NCI-H1105 (cell line): ENCODE data around the gene HSPA1B.
"Not testable (repeated sequence)": the region's sequence is repeated elsewhere in the genome, so short reads cannot be mapped to it uniquely, and the experiment has no call there.

Source experiments
- DNase-seq: peaks from one replicate; lab custom pipeline; 2025; lab: John Stamatoyannopoulos, UW

HSPA1B gene

DNA sequence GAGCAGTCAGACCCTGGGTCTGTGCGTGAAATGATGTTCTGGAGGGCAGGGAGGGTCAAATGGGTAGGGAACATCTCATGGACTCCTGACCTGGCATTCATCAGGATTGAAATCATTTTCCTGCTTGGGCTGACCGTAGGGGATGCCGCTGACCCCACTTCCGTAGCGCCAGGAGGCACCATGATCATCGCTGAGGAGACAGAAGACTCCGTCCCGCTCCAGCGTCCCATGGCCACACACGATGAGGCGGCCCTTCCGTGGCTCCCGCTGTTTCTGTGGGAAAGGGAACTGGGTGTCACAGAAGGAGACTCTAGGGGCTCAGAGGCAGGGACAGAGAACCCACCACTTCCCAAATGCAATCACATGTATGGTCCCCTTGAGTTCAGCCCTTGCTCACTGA, 32.8 kb downstream of the HSPA1B start:
- no peak for DNase-seq

DNA sequence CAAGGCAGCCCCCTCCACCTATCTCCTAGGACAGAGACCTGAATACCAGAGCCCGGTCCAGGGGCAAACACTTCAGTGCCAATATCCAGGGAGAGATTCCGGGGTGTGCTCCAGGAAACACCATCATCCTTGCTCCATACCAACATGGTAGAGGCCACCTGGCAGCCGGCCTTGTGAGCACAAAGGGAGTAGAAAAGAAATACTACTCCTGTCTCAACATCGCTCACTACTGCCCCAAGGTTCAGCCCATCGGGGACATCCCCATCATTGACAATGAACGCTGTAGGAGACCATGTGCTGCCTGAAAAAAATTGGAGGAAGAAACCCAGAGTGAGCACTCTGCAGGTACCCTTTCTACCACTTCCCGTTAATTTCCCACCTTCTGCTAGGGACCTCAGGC, 33.6 kb downstream of the HSPA1B start:
- no peak for DNase-seq

DNA sequence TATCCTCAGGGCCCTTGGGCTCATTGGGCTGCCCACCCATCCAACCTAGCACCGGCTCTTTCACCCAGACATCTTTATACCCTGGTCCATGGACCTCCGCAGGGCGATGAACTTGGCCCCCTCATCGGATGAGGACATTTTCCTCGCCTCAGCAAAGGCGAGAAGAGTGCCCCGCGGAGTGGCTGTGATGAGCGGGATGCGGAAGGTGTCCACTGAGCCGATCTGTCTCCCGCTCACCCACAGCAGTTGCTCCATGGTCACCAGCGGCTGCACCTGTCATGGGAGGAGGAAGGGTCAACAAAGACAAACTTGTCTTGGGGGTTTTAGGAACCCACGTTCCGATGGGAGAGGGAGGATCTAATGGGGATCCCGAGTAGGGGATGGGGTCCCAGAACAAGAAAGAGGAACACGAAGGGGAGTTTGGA, 34.4 kb downstream of the HSPA1B start:
- no peak for DNase-seq

DNA sequence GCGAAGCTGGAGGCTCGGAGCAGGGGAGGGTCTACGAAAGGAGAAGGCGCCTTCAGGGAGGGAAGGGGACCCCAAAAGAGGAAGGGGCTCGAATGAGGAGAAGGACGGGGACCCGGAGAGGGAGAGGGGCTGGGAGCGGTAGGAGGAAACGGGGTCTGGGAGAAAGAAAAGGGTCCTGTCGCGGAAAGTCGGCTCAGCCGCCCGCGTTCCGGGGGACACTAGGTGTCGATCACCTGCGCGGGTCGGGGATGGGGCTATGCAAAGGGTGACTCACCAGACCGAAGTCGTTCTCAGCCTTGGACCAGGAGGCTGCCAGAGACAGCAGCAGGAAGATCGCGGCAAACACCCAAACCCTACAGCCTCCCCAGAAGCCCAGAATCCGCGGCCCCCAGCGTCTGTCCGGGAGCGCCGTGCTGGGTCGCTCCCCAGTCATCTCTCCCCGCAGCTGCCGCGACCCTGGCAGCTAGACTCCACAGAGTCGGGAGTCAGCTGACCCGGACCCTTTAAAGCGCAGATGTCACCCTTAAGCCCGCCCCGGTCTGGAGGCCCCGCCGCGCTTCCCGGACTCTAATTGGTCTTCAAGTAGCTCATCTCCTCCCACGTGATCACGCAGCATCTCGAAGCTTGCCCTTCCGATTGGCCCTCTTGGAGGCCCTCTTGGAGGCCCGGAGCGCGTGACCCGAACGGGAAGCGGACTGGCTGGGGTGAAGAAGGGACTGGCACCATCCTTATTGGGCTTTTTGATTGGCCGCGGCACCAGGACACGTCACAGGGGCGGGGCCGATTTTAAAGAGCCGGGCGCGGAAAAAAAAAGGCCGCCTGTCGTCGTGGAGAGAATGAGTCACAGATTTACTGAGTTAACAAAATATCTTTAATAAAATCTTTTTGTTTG, 35.1 kb downstream of the HSPA1B start, which contains the start of gene NEU1:
NEU1 (minus strand) TSS at position 478 of the 892 bp plus-strand sequence; CDS start at position 433, 45 bp downstream.
- peak; percentile 100 for DNase-seq

DNA sequence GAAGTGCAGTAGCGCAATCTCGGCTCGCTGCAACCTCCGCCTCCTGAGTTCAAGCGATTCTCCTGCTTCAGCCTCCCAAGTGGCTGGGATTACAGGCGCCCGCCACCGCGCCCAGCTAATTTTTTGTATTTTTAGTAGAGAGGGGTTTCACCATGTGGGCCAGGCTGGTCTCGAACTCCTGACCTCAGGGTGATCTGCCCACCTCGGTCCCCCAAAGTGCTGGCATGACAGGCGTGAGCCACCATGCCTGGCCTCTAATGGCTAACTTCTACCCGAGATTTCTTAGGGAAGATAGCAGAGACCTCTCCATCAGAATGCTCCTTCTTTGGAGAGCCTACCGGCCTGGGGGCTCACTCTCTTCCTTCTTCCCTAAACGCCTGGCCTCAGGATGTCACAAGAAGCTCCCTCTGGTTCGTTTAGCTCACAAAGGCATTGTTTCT, 36.6 kb downstream of the HSPA1B start:
- DNase-seq, result not testable (repeated sequence)

DNA sequence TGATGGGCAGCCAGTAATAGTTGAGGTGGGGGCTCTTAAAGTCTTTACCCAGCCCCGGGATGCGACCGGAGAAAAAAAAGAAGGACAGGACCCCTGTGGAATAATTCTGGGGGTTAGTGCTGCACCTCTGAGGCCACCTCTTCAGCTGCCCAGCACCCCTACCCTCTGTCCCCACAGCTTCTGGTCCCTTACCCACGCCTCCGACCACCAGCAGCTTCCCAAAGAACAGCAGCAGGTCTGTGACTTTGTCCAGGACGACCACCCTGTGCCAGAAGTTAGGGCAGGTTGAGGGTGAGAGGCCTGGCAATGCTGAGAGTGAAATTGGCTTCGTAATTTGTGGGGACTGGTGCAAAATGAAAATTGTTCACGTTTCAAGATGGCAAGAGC, 37.3 kb downstream of the HSPA1B start:
- no peak for DNase-seq

DNA sequence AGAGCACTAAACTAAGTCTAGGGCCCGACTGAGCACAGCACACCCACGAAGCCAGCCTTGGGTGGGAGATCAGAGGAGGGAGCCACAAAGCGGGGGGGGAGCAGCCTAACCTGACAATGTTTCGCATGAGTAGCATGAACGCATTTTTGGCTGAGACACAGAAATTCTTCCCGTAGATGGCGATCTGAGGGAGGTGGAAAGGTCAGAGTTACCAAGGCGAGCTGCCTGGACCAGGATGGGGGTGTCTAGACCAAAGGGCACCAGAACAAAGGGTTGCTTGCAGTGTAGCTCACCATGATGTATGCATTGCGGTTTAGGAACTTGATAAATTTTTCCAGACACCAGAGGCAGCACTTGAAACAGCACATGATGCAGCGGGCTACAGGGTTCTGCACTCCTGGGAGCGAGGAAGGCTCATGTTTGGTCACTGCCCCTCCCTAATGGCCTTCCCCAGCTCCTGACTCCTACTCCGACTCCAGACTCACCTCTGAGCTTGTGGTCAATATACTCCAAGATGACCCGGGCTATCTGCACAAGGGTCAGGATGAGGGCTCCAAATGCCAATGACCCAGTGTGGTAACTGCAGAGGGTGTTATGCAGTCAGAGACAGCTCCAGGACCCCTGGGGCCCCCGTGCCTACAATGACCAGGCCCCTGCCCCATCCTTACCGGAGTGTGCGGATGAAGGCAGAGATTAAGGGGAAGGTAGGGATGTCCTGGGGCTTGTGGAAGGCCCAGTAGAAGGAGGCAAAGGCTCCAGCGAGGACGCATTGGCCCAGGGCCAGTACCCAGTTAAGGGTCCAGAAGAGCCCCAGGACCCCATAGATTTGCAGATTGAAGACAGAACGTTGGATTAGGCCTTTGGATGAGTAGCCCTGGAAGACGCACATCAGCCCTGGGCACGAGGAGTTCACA, 37.9 kb downstream of the HSPA1B start:
- DNase-seq, result no peak

DNA sequence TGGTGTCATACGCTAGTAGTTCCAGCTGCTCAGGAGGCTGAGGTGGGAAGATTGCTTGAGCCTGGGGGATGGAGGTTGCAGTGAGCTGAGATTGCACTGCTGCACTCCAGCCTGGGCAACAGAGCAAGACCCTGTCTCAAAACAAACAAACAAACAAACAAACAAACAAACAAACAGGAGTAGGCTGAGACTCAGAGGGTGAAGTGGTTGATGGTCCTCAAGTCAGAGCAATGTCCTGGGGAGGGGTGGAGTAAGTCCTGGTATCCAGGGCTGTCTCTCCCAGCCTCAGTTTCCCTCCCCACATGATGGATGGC, 41.1 kb downstream of the HSPA1B start:
- DNase-seq, result not testable (repeated sequence)

DNA sequence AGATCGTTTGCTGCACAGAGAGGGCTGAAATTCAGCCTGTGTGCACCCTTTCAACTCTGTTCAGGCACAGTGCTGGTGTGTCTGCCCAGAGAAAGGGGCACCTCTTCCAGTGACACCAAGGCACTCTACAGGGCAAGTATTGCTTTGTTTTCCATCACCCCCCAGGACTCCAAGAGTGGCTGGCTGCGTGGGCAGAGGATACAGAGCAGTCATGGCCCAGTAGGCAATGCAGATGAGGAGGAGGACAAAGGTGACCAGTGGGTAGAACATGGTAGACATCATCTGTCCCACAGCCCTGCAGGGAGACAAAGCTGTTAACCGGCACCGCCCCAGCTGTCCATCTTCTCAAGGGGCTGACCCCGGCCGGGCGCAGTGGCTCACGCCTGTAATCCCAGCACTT, 41.8 kb downstream of the HSPA1B start:
- DNase-seq, result no peak

DNA sequence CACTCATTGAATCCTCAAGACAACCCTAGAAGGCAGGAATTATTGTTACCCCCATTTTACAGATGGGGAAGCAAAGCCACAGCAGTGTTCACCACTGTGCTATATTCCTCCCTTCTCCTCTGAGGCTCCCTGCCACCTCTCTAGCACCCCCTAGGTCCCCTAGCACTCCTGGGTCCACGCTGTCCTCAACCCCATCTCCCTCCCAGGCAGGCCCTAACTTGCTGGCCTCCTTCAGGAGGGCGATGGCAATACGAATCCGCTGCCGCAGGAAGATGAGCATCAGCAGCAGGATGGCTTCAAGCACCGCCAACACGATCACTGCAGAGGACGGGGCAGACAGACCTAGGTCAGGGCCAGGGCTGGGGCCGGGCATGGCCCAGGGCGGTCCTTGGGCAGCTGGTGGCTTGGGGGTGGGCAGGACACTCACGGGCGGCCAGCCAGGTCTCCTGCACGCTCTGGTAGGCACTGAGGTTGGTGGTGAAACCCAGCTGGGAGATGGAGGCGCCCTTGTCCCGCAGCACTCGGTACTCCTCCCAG, 42.9 kb downstream of the HSPA1B start:
- DNase-seq, result no peak

DNA sequence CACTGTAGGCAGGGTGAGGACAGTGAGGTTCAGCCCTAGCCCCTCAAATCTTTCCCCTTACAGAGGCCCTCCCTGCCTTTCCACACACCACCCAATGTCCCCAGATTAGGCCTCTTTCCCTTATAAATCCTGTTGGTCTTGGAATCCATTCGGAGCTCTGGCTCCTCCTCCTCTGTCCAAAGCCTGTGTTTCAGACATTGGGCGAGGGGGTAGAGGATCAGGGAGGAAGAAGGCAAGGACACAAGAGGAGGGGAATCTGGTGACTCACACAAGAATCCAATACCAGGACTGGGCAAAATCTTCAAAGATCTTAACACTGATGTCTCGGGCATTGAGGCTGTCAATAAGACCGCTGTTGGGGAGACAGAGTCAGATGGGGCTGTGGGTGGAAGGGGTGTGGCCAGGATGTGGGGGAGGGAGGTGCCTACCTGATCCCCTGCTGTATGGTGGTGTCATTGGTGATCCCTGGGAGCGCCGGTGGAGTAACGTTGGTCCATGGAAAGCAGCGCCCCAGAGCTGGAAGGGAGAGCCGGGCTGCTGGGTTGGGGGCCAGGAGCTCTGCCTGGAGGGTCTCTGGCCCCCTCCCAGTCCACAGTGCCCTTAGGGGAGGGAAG, 43.6 kb downstream of the HSPA1B start:
- DNase-seq, result no peak

DNA sequence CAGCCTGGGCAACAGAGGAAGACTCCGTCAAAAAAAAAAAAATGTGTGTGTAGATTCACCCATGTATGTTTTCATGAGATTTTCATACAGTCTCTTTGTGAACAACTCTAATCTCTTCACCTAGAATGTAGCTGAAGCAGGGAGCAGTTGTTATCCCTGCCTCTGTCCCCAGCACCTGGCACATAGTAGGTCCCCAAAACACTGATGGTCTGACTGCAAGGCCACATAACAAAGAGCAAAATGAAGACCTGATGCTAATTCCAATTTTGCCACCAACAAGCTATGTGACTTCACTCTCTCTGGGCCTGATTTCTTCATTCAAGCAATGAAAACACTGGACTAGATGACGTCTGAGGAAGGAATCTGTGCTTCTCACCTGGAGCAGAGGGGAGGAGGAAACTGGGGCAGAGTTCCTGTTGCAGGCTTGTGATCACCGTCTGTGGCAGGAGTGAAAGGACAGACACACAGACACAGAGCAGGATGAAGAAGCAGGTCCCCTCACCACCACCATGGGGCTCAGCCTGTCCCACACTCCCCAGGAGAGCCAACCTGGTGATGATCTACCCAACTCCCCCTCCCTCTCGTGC, 46.6 kb downstream of the HSPA1B start:
- DNase-seq, result no peak

DNA sequence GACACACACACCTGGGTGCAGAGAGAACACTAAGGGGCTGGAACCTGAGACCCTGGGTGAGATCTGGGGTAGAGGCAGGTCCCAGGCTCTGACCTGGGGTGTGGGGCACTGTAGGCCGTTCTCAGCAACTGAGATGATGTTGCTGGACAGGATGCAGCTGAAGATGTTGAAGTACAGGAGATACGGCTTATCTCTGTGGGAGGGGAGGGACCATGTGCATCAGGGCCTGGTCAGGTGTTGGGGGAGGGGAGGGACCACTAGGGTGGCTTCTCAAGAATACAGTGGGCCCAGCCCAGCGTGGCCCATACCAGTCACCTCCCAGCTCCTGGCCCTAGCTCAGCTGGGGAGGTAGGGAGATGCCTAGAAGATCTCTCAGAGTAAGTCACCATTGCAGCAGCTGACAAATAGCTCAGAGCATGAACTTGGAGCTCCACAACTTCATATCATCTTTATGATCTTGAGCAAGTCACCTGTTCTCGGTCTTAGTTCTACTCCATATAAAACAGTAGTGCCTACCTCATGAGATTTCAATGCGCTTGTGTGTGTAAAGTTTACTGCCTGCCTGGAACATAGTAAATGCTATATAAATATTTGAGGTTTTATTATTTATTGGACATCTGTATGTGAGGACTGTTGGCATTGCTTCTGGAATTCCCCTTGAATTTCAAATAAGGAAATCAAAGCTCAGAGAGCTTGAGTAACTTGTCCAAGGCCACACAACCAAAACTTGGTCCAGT, 47.5 kb downstream of the HSPA1B start:
- DNase-seq, result no peak

DNA sequence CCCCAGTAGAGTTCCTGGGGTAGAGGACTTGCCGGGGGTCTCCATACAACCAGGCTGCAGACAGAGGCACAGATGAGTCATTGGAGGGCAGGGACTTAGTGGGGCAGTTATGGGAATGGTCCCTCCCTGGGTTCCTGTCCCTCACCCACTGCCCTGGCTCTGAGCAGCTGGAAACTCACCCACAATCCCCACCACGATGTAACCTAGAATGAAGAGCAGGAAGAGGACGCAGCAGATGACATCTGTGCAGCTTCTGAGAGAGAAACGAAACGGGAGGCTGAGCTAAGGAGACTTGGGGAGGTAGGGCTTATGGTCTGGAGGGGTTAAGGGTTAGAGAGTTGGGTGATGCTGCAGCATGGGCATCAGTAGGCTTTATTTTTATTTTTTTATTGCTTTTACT, 48.3 kb downstream of the HSPA1B start:
- DNase-seq, result no peak

DNA sequence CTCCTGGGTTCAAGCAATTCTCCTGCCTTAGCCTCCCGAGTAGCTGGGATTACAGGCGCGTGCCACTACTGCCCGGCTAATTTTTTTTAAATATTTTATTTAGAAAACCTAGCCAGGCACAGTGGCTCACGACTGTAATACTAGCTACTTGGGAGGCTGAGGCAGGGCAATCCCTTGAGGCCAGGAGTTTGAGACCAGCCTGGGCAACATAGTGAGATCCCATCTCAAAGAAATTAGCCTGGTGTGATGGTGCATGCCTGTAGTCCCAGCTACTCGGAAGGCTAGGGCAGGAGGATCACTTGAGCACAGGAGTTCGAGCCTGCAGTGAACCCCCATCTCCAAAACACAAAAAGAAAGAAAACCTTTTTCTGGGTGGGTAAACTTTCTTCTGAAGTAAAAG, 48.8 kb downstream of the HSPA1B start:
- no peak for DNase-seq

DNA sequence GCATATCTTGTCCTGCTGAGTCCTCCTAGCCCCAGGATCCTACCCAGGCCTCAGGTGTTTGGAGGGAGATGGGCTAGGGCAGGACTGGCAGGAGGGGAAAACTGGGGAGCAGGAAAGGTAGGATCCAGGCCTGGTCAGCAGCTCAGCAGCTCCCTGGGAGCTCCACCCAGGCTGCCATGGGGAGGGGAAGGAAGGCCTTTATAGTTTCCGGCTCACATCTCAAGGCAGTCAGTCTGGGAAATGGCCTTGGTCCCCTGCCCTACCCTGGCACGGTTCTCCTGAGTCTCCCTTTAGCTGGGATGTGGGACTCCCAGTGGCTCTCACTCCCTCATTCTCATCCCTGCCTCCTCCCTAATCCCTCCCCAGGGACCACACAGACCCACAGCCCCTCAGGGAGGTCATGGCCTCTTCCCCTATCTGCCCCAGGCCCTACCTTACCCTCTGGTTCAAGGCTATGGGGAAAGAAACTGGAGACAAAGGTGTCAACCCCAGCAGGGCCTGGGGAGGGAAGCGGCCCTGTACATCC, 49.6 kb downstream of the HSPA1B start:
- no peak for DNase-seq

DNA sequence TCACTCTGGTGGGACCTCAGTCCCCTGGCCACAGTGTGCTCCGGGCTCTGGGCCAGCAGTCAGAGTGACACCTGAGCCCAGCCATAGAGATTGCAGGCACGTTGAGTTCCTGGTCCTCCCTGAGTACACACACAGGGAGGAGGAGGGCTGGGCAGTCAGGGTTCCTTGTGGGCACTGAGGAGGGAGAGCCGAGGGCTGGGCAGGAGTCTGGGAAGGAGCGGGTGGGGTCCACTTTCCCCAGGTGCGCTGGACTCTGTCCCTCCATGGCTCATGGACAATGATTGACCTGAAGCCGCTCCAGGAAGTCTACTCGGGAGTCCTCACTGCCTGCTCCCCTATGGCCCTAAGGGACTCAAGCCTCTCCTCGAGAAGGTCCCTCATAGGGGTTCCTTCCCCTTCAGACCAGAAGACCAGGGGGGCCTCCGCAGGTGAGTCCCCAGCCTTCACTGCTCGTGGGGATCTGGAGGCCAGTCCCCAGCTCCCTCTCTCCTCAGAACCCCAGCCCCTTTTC, 50.2 kb downstream of the HSPA1B start:
- DNase-seq, result no peak

DNA sequence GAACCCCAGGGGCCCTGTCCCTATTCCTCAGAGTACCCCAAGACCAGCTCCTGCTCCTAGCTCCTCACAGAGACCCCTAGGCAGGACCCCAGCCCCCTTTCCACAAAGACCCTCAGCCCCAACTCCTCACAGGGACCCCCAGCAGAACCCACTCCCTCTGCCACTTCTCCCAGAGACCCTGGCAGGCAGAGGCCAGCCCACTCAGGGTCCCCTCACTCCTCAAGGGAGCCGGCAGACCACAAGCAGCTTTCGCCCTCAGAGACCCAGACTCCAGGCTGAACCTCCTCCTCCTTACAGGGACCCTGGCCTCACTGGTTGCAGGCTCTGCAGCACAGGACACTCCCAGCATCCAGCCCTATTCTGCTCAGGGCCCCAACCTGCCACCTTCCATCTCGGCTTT, 50.7 kb downstream of the HSPA1B start:
- DNase-seq, result no peak

DNA sequence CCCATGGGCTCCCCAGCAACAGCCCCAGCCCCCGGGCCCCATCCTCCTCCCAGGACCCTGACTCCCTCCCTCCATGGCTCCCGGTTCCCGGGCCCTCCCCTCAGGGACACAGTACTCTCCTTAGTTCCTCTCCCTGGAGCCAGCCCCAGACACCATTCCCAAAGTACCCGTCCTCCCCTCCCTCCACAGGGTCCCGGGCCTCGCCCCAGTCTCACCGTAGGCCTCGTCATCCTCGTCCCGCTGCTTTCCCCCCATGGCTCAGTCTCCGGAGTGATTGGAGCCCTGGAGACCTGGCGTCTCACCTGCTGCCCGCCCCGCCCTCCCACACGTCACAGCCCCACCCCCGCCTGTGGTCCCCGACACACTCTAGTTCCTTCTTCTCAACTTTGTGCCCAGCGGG, 51.2 kb downstream of the HSPA1B start, which contains the start of gene SLC44A4:
SLC44A4 (minus strand) TSS at position 272 of the 400 bp plus-strand sequence; CDS start at position 255, 17 bp downstream.
- DNase-seq, result no peak

DNA sequence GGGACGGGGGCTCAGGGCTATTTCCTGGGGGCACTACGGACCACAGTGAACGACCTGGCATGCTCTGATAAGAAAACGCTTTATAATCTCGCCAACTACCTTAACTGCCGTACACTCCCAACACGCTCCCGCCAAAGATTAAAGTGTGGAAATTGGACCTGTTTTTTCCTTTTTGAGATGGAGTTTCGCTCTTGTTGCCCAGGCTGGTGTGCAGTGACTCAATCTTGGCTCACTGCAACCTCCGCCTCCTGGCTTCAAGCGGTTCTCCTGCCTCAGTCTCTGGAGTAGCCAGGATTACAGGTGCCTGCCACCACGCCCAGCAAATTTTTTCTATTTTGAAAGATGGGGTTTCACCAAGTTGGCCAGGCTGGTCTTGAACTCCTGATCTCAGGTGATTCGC, 51.6 kb downstream of the HSPA1B start:
- no peak for DNase-seq
